CD4-positive, alpha-beta T cell treated with Interleukin-12 subunit alpha and Interleukin-12 subunit beta, for 1 hour (primary cell): ENCODE measurements around the gene RNASE13.
A peak's percentile ranks its signal among the peaks of the same experiment; 100 is the strongest.
"Not testable (repeated sequence)": the region's sequence is repeated elsewhere in the genome, so short reads cannot be mapped to it uniquely, and the experiment has no call there.

ENCODE experiments used
- DNase-seq: peaks from one replicate; pipeline ENCODE4 v3.0.0-alpha.2; 2020

RNASE13 gene

GRCh38 chr14:21040941-21041340 lies 6.3 kb upstream of the RNASE13 start:
- DNase-seq, result not testable (repeated sequence)

DNA sequence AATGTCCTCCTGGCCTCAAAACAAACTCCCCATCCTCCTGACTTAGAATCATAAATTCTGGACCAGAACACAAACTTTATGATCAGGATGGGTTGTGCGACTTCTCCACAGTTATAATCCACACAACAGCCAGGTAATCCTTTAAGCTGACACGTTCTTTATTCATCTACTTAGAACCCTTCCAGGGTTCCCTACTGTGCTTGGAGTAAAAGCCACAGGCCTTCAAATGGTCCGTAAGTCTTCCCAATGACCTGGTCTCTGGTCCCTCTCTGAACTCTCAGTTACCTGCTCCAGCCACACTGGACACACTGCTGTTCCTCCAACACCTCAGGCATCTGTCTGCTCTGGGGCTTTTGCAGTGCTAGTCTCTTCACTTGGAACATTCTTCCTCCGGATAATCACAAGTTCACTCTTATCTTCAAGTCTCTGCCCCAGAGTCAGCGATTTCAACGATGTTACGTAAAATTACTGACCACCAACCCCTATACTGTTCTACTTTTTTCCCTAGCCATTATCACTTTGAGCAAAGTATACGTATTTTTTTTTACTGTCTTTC lies 5.8 kb upstream of the RNASE13 start:
- DNase-seq, result no peak

DNA sequence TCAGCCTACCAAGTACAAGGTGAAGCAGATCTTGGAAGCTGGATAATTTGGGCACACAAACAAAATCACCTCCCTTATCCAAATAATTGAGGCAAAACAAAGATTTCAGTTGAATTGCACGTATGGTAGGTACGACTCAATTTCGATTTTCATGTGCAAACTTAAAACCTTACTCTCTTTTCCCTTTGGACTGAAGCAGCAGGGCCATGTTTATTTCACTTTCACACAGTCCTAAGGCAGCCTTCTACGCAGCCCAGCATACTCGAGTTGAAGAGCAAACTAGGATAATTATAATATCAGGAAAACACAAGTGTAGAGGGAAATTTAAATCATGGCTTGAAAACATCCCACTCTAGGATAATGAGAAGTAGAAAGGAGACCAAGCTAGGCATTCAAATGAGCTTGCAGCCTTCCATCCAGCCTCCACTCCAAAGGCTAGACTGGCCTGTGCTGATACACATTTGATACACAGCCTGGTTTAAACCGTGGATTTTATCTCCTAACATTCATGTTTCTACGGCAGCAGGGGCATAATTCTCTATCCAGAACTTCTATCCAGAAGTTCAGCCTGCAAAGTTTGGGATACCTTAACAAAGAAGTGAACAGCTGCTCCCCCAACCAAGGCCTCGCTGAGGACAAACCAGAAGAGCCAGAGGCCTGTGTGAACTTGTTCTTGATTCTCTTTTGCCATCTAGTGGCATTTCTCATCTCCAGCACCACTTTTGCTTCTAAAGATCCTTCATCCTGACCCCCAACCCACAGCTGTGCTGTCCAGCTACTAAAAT lies 5.2 kb upstream of the RNASE13 start:
- peak; percentile 61 for DNase-seq

DNA sequence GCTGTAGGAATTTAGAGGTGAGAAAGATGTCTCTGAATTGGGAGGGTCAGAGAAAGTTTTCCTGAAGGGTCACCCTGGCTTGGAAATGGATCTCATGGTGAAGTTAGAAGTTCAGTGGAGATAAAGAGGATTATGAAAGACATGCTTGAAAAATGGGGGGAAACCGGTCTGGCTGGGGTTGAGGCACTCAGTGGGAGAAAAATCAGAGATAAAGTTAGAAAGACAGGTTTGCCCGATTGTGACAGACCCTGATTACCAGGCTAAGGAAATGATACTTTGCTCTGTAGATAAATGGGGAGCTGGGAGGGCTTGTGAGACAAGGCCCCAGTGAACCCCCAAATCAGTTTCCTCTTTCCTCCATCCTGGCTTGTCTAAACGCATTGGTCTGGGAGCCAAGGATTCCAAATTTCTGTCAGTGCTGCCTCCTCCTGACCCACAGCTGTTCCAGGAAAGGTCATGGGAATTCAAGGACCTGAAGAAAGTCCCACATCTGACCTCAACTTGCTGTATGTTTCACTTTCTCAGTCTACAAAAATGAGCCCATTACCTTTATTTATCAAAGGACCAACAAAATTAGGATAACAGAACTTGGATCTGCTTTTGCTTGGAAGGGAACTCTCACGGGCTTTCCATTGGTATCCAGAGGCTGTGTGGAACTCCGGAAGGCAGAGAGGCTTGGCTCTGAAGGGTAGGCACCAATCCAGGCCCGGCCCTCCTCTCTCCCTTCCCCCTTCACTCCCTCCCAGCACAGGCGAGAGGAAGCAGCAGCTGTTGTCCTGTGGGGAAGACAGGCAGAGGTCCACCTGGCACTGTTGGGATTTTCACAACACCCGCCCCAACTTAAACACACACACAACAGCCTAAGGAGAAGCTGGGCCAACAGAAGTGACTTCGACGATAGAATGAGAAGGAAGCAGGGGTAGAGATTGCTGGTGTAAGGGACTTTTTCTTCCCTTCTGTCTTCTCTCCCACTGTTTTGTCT lies 4.1 kb upstream of the RNASE13 start:
- DNase-seq, result no peak

GRCh38 chr14:21037156-21037555 lies 2.5 kb upstream of the RNASE13 start:
- no peak for DNase-seq

DNA sequence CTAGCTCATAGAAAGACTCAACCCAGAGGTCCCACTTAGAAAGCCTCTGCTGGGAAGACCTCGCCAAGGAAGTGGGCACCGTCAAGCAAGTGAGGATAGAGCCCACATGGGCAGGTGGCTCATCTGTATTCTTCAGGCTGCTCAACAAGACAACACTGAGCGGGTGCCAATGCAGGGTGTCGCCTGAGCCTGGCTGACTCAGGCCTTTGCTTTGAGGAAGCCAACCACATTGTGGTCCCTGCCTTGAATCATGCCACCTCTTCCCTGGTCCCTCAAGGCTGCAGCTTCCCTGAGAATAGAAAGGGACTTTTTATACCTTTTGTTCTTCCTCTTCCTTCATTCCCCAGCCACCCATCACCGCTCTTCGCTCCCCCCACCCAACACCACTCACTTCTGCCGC lies 2.1 kb upstream of the RNASE13 start:
- DNase-seq, result no peak

GRCh38 chr14:21033133-21033698 lies 1.4 kb downstream of the RNASE13 start:
- DNase-seq, result no peak

- no peak for DNase-seq
These were observed 2.1 kb downstream of the RNASE13 start for GRCh38 chr14:21032326-21033132.

DNA sequence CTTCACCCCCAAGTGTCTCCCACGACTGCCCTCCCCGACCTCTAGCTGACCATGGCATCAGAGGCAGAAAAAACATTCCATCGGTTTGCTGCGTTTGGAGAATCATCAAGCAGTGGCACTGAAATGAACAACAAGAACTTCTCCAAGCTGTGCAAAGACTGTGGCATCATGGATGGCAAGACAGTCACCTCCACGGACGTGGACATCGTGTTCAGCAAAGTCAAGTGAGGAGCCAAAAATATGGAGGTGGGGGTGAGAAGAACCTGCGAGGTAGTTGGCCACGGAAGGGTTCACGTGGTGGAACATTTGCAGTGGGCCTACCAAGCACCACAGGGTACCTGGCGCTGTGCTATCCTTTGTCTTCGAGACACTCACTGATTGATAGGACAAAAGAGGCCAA lies 4.1 kb downstream of the RNASE13 start:
- no peak for DNase-seq

GRCh38 chr14:21029917-21030316 lies 4.7 kb downstream of the RNASE13 start, which contains the start of gene TPPP2:
Gene TPPP2, plus strand, starts transcription at chr14:21030217. Its CDS starts 365 bp downstream, at chr14:21030582.
- DNase-seq, result no peak

DNA sequence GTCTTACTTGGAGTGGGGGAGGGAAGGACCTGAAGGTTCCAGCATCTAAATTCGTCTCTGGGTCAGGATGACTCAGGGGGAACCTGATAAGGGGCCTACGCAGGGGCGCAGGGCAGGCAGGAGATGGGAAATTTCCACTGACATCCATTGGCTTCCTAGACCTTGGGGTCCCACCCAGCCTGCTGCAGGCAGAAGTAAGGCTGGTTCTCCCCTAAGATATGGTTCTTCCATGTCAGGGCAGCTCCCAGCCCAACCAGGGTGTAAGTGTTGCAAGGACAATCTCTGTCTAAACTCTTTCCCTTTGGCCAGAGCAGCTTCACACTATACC lies 7.7 kb downstream of the RNASE13 start:
- no peak for DNase-seq

DNA sequence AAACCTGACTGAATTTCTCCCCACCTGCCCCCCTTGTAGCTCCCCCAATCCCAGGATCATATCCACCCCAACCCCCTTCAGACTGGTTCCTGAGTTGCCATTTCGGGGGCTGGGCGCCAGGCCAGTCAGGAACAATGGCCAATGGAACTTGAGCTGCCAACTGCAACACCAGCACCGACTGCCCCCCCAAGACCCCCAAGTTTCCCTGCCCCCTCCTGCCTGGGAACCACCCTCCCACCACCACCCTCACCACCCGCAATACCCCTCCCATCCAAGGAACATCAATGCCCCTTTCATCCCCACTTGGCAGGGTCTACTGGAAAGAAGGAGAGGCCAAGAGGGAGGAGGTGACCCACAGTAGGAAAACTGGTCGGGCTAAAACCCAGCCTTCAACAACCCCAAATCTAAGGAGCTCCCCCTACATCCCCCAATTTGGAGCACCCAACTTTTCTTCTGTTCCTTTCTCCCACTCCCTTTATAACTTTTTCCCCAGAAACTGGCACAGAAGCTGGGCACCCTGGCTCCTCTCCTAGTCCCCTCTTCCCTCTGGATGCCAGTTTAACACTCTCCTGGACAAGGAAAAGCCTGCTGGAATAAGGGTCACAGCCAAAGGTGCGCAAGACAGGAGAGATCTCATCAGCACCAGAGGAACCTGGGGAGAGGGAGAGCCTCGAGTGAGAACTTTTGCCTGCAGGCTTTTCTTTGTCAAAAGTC lies 8.2 kb downstream of the RNASE13 start:
- DNase-seq, result no peak

- DNase-seq, result no peak
These were observed 9.0 kb downstream of the RNASE13 start for GRCh38 chr14:21025371-21026273.

DNA sequence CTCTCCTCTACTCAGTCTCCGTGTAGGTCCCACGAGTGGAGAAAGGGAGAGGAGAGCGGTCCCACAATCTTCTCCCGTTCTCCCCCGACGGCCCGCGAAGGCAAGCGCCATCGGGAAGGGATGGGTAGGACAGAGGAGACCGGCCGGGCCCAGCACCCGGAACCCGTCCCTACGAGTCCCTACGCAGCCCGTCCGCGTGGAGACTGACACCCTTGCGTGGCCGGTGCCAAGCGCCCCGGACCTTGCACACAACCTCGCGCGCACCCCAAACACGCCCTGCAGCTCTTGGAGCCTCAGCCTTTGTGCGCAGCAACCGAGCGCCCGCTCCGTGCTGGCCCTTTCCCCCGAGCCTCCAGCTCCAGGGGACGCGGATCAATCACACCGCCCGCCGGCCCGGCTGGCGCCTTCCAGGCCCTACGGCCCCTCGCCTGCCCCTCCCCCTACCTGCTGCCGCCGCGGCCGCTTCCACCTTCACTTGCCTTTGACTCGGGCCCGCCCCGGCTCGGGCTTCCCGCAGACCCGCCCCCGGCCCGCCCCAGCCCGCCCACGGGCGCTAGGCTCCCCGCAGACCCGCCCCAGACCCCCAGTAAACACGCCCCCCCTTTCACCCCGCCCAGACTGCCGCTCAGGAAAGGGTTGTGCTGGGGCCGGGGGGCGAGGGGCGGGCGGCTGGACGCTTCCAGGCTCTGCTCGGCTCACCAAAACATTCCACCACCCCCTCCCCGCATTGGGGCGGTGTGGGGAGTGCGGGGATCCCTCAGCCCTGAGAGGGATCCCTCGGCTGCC lies 9.8 kb downstream of the RNASE13 start, which contains the start of gene NDRG2:
NDRG2 (minus strand) TSS at position 477 of the 786 bp plus-strand sequence. CDS start 1,746 bp downstream, outside the sequence.
- DNase-seq, result peak; percentile 85

DNA sequence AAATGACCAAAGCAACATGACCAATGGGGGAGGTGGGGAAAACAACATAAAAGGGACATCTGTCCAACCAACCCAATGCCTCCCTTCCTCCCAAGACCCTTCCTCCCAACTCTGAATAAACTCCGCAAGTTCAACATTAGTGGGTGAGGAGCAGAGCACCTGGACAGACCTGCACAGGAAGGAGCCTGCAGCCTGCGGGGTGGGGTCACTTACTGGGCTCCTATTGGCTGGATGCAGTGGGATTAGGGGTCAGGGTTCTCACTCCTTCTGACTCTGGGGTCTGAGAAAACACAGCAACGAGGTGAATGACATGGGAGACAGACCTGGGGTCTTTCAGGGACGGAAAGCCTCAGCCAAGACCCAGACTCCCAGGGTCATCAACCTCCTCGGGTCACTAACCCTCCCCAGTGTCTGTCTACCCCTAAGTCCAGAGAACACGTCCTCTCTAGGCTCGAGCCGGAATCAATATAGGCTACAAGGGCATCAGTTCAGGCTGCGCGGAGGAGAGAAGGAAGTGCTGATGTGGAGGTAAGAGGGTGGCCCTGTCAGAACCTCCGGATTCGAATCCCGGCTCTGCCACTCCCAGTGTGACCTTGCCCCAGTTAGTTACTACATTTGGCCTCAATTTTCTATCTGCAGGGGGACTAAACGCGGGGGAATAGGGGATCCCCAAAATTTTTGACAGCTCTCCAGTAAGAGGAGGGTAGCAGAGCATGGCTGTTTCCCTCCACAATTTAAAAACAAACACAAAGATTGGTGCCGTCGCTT lies 10.6 kb downstream of the RNASE13 start:
- peak; percentile 21 for DNase-seq

GRCh38 chr14:21023174-21023573 lies 11.4 kb downstream of the RNASE13 start:
- no peak for DNase-seq

- DNase-seq, result no peak
These were observed 11.9 kb downstream of the RNASE13 start for GRCh38 chr14:21022686-21023085.

DNA sequence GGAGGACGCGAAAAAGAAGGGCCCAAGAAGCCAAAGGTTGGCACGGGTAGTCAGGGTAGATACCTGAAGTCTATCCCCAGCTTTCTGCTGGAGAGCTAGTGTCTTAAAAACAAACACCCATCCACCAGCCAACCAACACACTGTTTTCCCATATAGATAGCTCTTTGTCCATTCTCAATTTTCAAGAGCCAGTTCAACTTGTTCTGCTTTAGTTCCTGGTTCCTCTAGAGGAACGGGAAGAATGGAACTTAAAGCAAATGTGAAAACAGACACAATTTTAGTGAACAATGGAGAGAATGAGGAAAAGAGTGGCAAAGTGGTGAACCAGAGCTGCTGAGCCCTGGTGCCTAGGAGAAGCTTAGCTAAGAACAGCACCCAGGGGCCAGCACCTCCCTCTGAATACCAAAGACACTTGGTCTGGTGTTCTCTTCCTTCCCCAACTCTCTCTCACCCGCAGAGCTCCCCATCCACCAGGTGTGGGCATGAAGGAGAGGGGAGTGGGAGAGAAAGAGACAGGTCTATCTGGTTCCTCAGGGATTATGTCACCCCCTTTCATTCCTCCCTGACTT lies 13.5 kb downstream of the RNASE13 start:
- DNase-seq, result no peak
